Panc1 (cell line): ENCODE measurements around the gene ADRM1. TPM values are rescaled to one million over a fixed set of nuclear protein-coding genes. Genes with fewer than 3 reads are reported as not detected.

Experiments
- ATAC-seq: fragments of 200-7000 bp; cut with Tn5 transposase; 2 replicates; pipeline ENCODE4 v1.9.1; 2020; ENCODE audit warnings: mild to moderate bottlenecking, moderate library complexity
- BruUV-seq: library from RNA; stranded (reverse); fragments of 400-500 nt; replicated peaks from 2 replicates; lab custom pipeline; 2021; lab: Mats Ljungman, UMichigan
- CTCF ChIA-PET: fragments of 300-600 bp; sonication (Branson Sonifier 250); formaldehyde crosslinking; loops from one replicate; lab custom pipeline; 2022; ENCODE audit warnings: antibody characterized with exemption; lab: Charles Lee
- POLR2A ChIA-PET: fragments of 300-600 bp; sonication (Branson Sonifier 250); formaldehyde crosslinking; loops from one replicate; lab custom pipeline; 2022; ENCODE audit warnings: antibody characterized with exemption; lab: Charles Lee
- DNase-seq: peaks from one replicate; pipeline ENCODE4 v3.0.0-alpha.2; 2010; ENCODE audit warnings: low read depth, low spot score
- H3K27ac ChIP-seq: 2 replicates; pipeline ENCODE4 v1.5.1; 2011; ENCODE audit warnings: mild to moderate bottlenecking, low read length, inconsistent platforms
- H3K27me3 ChIP-seq: fragments of 200-500 bp; sonication (Bioruptor generic); 2 replicates; pipeline ENCODE4 v1.6.0; 2014; ENCODE audit warnings: low read length, inconsistent platforms; ENCODE audit not compliant: control insufficient read depth, insufficient read depth
- H3K36me3 ChIP-seq: fragments of 200-500 bp; sonication (Bioruptor generic); 2 replicates; pipeline ENCODE4 v1.5.1; 2014; ENCODE audit warnings: inconsistent platforms, mild to moderate bottlenecking, low read length, moderate library complexity; ENCODE audit not compliant: control insufficient read depth, insufficient read depth
- H3K4me1 ChIP-seq: 2 replicates; pipeline ENCODE4 v1.5.1; 2011; ENCODE audit warnings: inconsistent platforms, mild to moderate bottlenecking, low read length, moderate library complexity; ENCODE audit not compliant: control insufficient read depth, insufficient read depth
- H3K4me3 ChIP-seq, 2 experiments: 2 replicates each; pipeline ENCODE4 v1.5.1; 2011 to 2012; ENCODE audit warnings: low read depth in 2 of 2, low read length in 2 of 2, mild to moderate bottlenecking in 2 of 2, inconsistent platforms in 1 of 2, moderate library complexity in 1 of 2
- H3K9me3 ChIP-seq: fragments of 200-500 bp; sonication (Bioruptor generic); 2 replicates; pipeline ENCODE4 v1.5.1; 2014; ENCODE audit warnings: low read depth, mild to moderate bottlenecking, inconsistent platforms, low read length, moderate library complexity; ENCODE audit not compliant: control insufficient read depth, insufficient read depth
- CTCF ChIP-seq: fragments of 450-650 bp; IDR thresholded peaks from 2 replicates; pipeline ENCODE4 v1.5.1; 2017; ENCODE audit warnings: mild to moderate bottlenecking
- POLR2AphosphoS5 ChIP-seq: IDR thresholded peaks from 2 replicates; pipeline ENCODE4 v1.6.1; 2012; ENCODE audit warnings: mild to moderate bottlenecking, low read depth, low read length, moderate library complexity
- REST ChIP-seq, 2 experiments: IDR thresholded peaks; 2 replicates each; pipeline ENCODE4 v1.6.1; 2011 to 2012; ENCODE audit warnings: low read depth in 2 of 2, control low read depth in 1 of 2, low read length in 1 of 2, mild to moderate bottlenecking in 1 of 2, moderate library complexity in 1 of 2; ENCODE audit not compliant: insufficient read depth in 1 of 2
- SIN3A ChIP-seq: IDR thresholded peaks from 2 replicates; pipeline ENCODE4 v1.6.1; 2012; ENCODE audit warnings: low read depth, mild to moderate bottlenecking, low read length, moderate library complexity, borderline replicate concordance; ENCODE audit not compliant: insufficient read depth
- TCF7L2 ChIP-seq: IDR thresholded peaks from 2 replicates; pipeline ENCODE4 v1.6.1; 2011; ENCODE audit warnings: mild to moderate bottlenecking, low read depth, low read length, inconsistent platforms
- in situ Hi-C: cut with HindIII; loops from 2 replicates; pipeline ENCODE4 v1.10.0; 2016; ENCODE audit warnings: low sequenced_read_pairs, low pct_unique_long_range_greater_than_20kb
- intact Hi-C: fragments of 100-400 bp; cut with micrococcal nuclease; formaldehyde crosslinking; loops from one replicate; pipeline ENCODE4 v1.10.0; 2022; ENCODE audit not compliant: unreplicated experiment
- total RNA-seq: library from RNA; stranded (reverse); gene quantifications from one replicate; pipeline ENCODE4 v1.2.1, GENCODE V29; 2021; ENCODE audit not compliant: unreplicated experiment

ADRM1 gene
- total RNA-seq, 1 experiment from 2014 or later: 194 TPM

- ATAC-seq (no peak; the same call in 1 of the 2 replicates), DNase-seq (no peak)
- Histone ChIP-seq H3K36me3 (no peaks in the 10 kb centered on the region), H3K27ac (no peak overlapping the region), H3K4me3 (no peak overlapping the region), H3K9me3 (no peaks in the 10 kb centered on the region), H3K4me1 (no peaks in the 10 kb centered on the region; the same call in 1 of the 2 replicates), H3K27me3 (no peaks in the 10 kb centered on the region)
- TF ChIP-seq SIN3A: no peak
- TF ChIP-seq REST (IDR thresholded peaks at IDR 0.05; ENCODE audit: insufficient read depth in 1 of 2, low read depth in 2 of 2, low read length in 1 of 2): no peak
- no peak for TF ChIP-seq TCF7L2
- no peak for TF ChIP-seq CTCF
- no peak for TF ChIP-seq POLR2AphosphoS5
- intact Hi-C loops (no loop called here), in situ Hi-C loops (no loop called here)
- no TSS peak for BruUV-seq
- ChIA-PET POLR2A (no interaction called here), CTCF (no interaction called here)
Measured at GRCh38 chr20:62254021-62254724, 48.6 kb upstream of the ADRM1 start.

- no peak overlapping the region for H3K4me3 ChIP-seq
- in situ Hi-C loops: no loop called here
- H3K27ac ChIP-seq: no peak overlapping the region
- TF ChIP-seq POLR2AphosphoS5 (no peak), TCF7L2 (no peak), REST (IDR thresholded peaks at IDR 0.05; ENCODE audit: insufficient read depth in 1 of 2, low read depth in 2 of 2, low read length in 1 of 2) (no peak), CTCF (no peak), SIN3A (no peak)
- intact Hi-C loops: no loop called here
- H3K36me3 ChIP-seq: no peaks in the 10 kb centered on the region
- no peaks in the 10 kb centered on the region for H3K27me3 ChIP-seq
- no TSS peak for BruUV-seq
- no peak for ATAC-seq
- no peak for DNase-seq
- H3K4me1 ChIP-seq: no peaks in the 10 kb centered on the region; the same call in 1 of the 2 replicates
- ChIA-PET CTCF (no interaction called here), POLR2A (no interaction called here)
- H3K9me3 ChIP-seq: no peaks in the 10 kb centered on the region
Measured at GRCh38 chr20:62255976-62256375, 46.8 kb upstream of the ADRM1 start.
